HG02884 (cell line): Measurements from ENCODE around the gene ERGIC2.
"Not testable (repeated sequence)": the region's sequence is repeated elsewhere in the genome, so short reads cannot be mapped to it uniquely, and the experiment has no call there.

Experiments used
- ATAC-seq: cut with Tn5 transposase; IDR thresholded peaks from one replicate; pipeline ENCODE4 v1.9.1; 2021; ENCODE audit warnings: mild to moderate bottlenecking, moderate library complexity; ENCODE audit not compliant: unreplicated experiment

ERGIC2 gene

GRCh38 chr12:29304388-29304787 lies 76.6 kb downstream of the ERGIC2 start:
- no peak for ATAC-seq

GRCh38 chr12:29301114-29301513 lies 79.9 kb downstream of the ERGIC2 start:
- no peak for ATAC-seq

GRCh38 chr12:29299633-29300032 lies 81.3 kb downstream of the ERGIC2 start:
- ATAC-seq, result no peak

GRCh38 chr12:29291226-29291625 lies 89.7 kb downstream of the ERGIC2 start:
- no peak for ATAC-seq

GRCh38 chr12:29290475-29290874 lies 90.5 kb downstream of the ERGIC2 start:
- ATAC-seq, result not testable (repeated sequence)

GRCh38 chr12:29288031-29288430 lies 92.9 kb downstream of the ERGIC2 start:
- no peak for ATAC-seq

- ATAC-seq, result no peak
Measured at GRCh38 chr12:29287622-29288021, 93.3 kb downstream of the ERGIC2 start.
